Immature natural killer cell (primary cell): ENCODE measurements around the gene GH1. TPM values are rescaled to one million over a fixed set of nuclear protein-coding genes. Genes with fewer than 3 reads are reported as not detected.
A peak's percentile ranks its signal among the peaks of the same experiment; 100 is the strongest.

Experiments
- DNase-seq, 3 donors: peaks; one replicate each; pipeline ENCODE4 v3.0.0; 2022; ENCODE audit warnings: mixed read lengths in 1 of 3
- H3K27ac Mint-ChIP-seq, 6 donors: one replicate each; pipeline ENCODE4 v1.8.0; 2020; ENCODE audit warnings: mixed read lengths in 6 of 6, mild to moderate bottlenecking in 5 of 6, inconsistent platforms in 4 of 6, moderate library complexity in 3 of 6
- H3K27me3 Mint-ChIP-seq, 3 donors: one replicate each; pipeline ENCODE4 v1.8.0; 2020 to 2021; ENCODE audit warnings: low read depth in 3 of 3, mild to moderate bottlenecking in 3 of 3, mixed read lengths in 3 of 3, moderate library complexity in 3 of 3, inconsistent platforms in 1 of 3
- H3K36me3 Mint-ChIP-seq, 3 donors: one replicate each; pipeline ENCODE4 v1.8.0; 2020; ENCODE audit warnings: mixed read lengths in 3 of 3, inconsistent platforms in 2 of 3, mild to moderate bottlenecking in 2 of 3
- H3K4me1 Mint-ChIP-seq, 2 donors: one replicate each; pipeline ENCODE4 v1.8.0; 2020; ENCODE audit warnings: inconsistent platforms in 2 of 2, mild to moderate bottlenecking in 2 of 2, mixed read lengths in 2 of 2, moderate library complexity in 1 of 2
- H3K4me3 Mint-ChIP-seq, 5 donors: one replicate each; pipeline ENCODE4 v1.8.0; 2020; ENCODE audit warnings: mild to moderate bottlenecking in 5 of 5, mixed read lengths in 5 of 5, inconsistent platforms in 3 of 5, moderate library complexity in 3 of 5
- H3K9me3 Mint-ChIP-seq, 6 donors: one replicate each; pipeline ENCODE4 v1.8.0; 2020; ENCODE audit warnings: mild to moderate bottlenecking in 6 of 6, mixed read lengths in 6 of 6, inconsistent platforms in 4 of 6, moderate library complexity in 3 of 6
- polyA plus RNA-seq, 3 donors: library from polyadenylated mRNA; unstranded; fragments of 300-500 nt; fragmentation: Illumina TruSeq; gene quantifications; one replicate each; pipeline ENCODE4 v1.2.3, GENCODE V29; 2021

Gene GH1
- polyA plus RNA-seq, 3 donors from 2014 or later: not detected

- Mint-ChIP-seq H3K36me3 (no peaks in the 10 kb centered on the region), H3K27me3 (peaks cover 0 to 7% (median 6%) of the 10 kb centered on the region in 3 donors), H3K4me1 (peaks cover 24 to 38% of the 10 kb centered on the region in 2 donors), H3K27ac (peak overlapping the region in 1 of 6 donors; percentile 27), H3K9me3 (no peaks in the 10 kb centered on the region), H3K4me3 (no peak overlapping the region)
- peak in 1 of 3 donors; percentile 9 for DNase-seq
These were observed 32.6 kb upstream of the GH1 start for GRCh38 chr17:63950940-63951907.

- DNase-seq: no peak
- H3K27me3 Mint-ChIP-seq: peaks cover 0 to 7% (median 6%) of the 10 kb centered on the region in 3 donors
- H3K9me3 Mint-ChIP-seq: no peaks in the 10 kb centered on the region
- no peak overlapping the region for H3K27ac Mint-ChIP-seq
- no peak overlapping the region for H3K4me3 Mint-ChIP-seq
- peaks cover 24 to 36% of the 10 kb centered on the region in 2 donors for H3K4me1 Mint-ChIP-seq
- no peaks in the 10 kb centered on the region for H3K36me3 Mint-ChIP-seq
These were observed 31.1 kb upstream of the GH1 start for GRCh38 chr17:63949576-63950250.

- Mint-ChIP-seq H3K36me3 (no peaks in the 10 kb centered on the region), H3K27me3 (peaks cover 0 to 7% (median 6%) of the 10 kb centered on the region in 3 donors), H3K4me1 (peaks cover 13 to 25% of the 10 kb centered on the region in 2 donors), H3K27ac (no peak overlapping the region), H3K4me3 (no peak overlapping the region), H3K9me3 (no peaks in the 10 kb centered on the region)
- DNase-seq: no peak
These were observed 29.9 kb upstream of the GH1 start for GRCh38 chr17:63948521-63948920.

DNA sequence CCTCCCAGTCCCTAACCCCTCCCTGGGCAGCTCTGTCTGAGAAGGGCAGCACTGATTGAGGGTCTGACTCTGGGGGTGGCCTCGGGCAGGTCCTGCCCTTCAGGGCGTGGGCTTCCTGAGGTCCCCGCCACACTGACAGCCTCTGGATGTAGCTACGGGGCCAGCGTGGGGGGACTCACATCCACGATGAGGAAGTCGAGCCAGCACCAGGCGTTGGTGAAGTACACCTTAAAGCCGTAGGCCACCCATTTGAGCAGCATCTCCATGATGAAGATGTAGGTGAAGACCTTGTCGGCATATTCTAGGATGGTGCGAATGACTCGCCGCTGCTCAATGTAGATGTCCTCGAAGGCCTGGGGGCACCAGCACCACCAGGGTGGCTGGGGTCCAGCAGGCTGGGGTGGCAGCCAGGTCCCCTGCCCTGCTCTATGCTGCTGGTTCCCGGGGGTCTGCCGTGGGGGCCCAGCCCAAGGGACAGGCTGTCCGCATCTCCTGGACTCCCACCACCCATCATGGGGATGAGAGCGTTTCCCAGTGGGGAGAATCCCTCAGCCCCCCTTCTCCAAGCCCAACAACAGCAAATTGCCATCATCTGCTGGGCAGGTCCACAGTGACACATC, 29.2 kb upstream of the GH1 start:
- Mint-ChIP-seq H3K4me3 (no peak overlapping the region), H3K36me3 (no peaks in the 10 kb centered on the region), H3K27me3 (peaks cover 0 to 7% (median 6%) of the 10 kb centered on the region in 3 donors), H3K9me3 (no peaks in the 10 kb centered on the region), H3K27ac (no peak overlapping the region), H3K4me1 (peaks cover 13 to 25% of the 10 kb centered on the region in 2 donors)
- no peak for DNase-seq

GRCh38 chr17:63946440-63947363, 28.1 kb upstream of the GH1 start:
- no peaks in the 10 kb centered on the region for H3K9me3 Mint-ChIP-seq
- H3K4me3 Mint-ChIP-seq: peak overlapping the region; percentile 58 to 80 (median 78)
- no peaks in the 10 kb centered on the region for H3K36me3 Mint-ChIP-seq
- peak; percentile 70 to 73 (median 71) for DNase-seq
- H3K4me1 Mint-ChIP-seq: peaks cover 13 to 19% of the 10 kb centered on the region in 2 donors
- H3K27me3 Mint-ChIP-seq: peaks cover 0 to 6% (median 5%) of the 10 kb centered on the region in 3 donors
- H3K27ac Mint-ChIP-seq: peak overlapping the region in 5 of 6 donors; percentile 41 to 83 (median 57)

- peak in 2 of 3 donors; percentile 14 to 22 for DNase-seq
- Mint-ChIP-seq H3K36me3 (no peaks in the 10 kb centered on the region), H3K4me1 (peaks cover 13 to 19% of the 10 kb centered on the region in 2 donors), H3K9me3 (no peaks in the 10 kb centered on the region), H3K27ac (peak overlapping the region in 1 of 6 donors; percentile 10), H3K4me3 (peak overlapping the region in 3 of 5 donors; percentile 35 to 77 (median 61)), H3K27me3 (peaks cover 0 to 6% (median 5%) of the 10 kb centered on the region in 3 donors)
These were observed 27.3 kb upstream of the GH1 start for GRCh38 chr17:63945784-63946439.

DNA sequence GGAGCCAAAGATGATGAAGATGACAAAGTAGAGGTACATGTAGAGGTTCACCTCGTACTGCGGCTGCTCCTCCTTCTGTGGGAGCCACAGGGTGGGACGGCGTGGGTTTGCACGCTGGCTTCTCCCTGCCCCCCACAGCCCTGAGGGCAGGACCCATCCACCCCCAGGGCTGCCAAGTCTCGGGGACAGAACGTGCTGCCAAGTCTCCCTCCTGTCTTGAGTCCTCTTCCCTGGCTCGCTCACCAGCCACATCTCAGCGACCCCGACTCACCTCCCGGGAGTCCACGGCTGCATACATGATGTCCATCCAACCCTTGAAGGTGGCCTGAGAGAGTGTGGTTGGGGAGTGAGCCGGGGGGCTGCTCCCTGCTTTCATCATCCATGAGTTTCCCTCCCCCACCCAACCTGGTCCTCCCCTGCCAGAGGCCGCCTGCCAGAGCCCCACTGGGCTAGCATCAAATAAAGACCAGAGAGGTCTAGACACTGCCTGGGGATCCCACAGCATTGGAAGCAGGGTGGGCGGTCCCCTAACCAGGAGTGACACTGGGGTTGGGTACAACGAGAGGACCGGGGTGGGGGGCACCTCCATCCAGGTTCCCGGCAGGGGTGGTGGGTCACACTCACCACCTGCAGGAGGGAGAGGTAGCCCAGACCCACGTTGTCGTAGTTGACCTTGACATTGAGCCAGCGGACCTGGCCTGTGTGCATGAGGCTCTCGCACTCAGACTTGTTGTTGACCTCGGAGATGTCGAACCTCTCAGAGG, 26.3 kb upstream of the GH1 start:
- peaks cover 13 to 19% of the 10 kb centered on the region in 2 donors for H3K4me1 Mint-ChIP-seq
- H3K27ac Mint-ChIP-seq: peak overlapping the region in 2 of 6 donors; percentile 45 to 54
- peak overlapping the region in 3 of 5 donors; percentile 30 to 66 (median 32) for H3K4me3 Mint-ChIP-seq
- no peak for DNase-seq
- H3K9me3 Mint-ChIP-seq: no peaks in the 10 kb centered on the region
- H3K27me3 Mint-ChIP-seq: peaks cover 0 to 6% (median 5%) of the 10 kb centered on the region in 3 donors
- no peaks in the 10 kb centered on the region for H3K36me3 Mint-ChIP-seq

DNA sequence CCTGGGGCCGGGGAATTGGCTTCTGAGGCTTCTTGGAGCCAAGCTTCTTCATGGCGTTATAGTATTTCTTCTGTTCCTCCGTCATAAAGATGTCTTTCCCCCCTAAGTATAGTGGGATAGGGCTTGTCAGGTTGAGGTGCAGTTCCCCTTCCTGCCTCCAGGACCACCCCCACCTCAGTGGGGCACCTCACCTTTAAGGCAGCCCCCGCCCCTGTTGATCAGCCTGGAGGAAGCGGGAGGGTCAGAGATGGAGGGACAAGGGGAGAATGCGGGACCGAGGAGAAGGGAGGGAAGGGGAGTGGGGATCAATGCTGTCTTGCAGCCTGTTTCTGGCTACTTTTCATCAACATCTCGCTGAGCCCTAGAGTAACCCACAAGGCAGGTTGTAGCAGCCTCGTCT, 25.1 kb upstream of the GH1 start:
- Mint-ChIP-seq H3K4me3 (no peak overlapping the region), H3K27me3 (peaks cover 0 to 6% (median 5%) of the 10 kb centered on the region in 3 donors), H3K27ac (peak overlapping the region in 1 of 6 donors; percentile 58), H3K4me1 (peaks cover 13 to 25% of the 10 kb centered on the region in 2 donors), H3K36me3 (no peaks in the 10 kb centered on the region), H3K9me3 (no peaks in the 10 kb centered on the region)
- DNase-seq: no peak

DNA sequence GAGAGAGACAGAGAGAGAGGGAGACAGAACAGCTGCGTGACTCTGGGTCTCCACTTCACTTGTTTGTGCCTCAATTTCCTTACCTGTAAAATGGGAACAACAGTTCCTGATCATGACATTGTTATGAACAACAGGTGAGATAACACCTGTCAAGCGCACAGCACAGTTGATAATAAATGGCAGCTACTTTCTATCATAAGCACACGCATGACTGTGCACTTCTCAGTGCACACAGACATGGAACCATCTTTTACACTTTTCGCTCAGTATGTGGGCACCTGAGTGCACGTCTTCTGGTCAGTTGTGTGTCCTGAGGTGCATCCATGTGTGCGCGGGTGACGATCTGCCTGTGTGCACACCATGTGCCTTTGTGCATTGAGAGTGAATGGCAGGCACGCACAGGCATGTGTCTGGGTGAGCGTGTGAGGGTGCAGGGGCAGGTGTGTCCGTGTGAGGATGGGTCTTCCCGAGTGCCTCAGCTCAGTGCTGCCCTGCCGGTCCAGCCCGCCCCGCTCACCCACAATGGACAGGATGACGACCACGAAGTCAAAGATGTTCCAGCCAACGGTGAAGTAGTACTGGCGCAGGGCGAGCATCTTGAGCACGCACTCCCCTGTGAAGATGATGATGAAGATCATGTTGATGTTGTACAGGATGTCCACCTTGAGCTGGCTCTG, 23.8 kb upstream of the GH1 start:
- Mint-ChIP-seq H3K27me3 (peaks cover 0 to 6% (median 4%) of the 10 kb centered on the region in 3 donors), H3K27ac (no peak overlapping the region), H3K36me3 (no peaks in the 10 kb centered on the region), H3K4me1 (peaks cover 13 to 25% of the 10 kb centered on the region in 2 donors), H3K9me3 (no peaks in the 10 kb centered on the region), H3K4me3 (no peak overlapping the region)
- DNase-seq: no peak

DNA sequence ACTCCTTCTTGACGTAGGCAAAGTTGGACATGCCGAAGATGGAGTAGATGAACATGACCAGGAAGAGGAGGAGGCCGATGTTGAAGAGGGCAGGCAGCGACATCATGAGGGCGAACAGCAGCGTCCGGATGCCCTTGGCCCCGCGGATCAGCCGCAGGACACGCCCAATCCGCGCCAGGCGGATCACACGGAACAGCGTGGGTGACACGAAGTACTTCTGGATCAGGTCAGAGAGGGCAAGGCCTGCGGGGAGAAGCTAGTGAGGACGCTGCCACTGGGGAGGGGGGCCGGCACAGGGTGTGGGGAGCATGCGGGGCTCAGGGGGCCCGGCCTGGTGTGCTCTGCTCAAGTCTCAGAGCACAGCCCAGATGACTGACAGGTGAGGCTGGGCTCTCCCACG, 23.1 kb upstream of the GH1 start:
- H3K4me1 Mint-ChIP-seq: peaks cover 11 to 23% of the 10 kb centered on the region in 2 donors
- no peak overlapping the region for H3K4me3 Mint-ChIP-seq
- H3K27me3 Mint-ChIP-seq: peaks cover 0 to 5% (median 4%) of the 10 kb centered on the region in 3 donors
- no peaks in the 10 kb centered on the region for H3K9me3 Mint-ChIP-seq
- no peak overlapping the region for H3K27ac Mint-ChIP-seq
- DNase-seq: no peak
- no peaks in the 10 kb centered on the region for H3K36me3 Mint-ChIP-seq

DNA sequence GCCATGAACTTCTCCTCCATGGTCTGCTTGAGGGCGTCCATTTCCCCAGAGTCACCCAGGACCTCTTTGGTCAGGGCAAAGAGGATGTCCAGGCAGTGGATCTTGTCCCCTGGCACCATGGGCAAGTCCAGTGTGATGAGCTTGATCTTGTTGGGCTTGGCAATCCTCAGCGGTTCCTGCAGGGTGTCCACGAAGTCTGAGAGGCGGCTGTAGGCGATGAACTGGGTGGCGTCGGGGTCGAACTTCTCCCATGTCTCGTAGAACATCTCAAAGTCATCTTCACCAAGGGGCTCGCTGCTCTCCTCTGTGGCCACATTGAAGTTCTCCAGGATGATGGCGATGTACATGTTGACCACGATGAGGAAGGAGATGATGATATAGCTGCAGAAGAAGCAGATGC, 22.5 kb upstream of the GH1 start:
- H3K27ac Mint-ChIP-seq: no peak overlapping the region
- H3K36me3 Mint-ChIP-seq: peaks cover 0 to 1% (median 0%) of the 10 kb centered on the region in 3 donors
- no peaks in the 10 kb centered on the region for H3K9me3 Mint-ChIP-seq
- H3K4me1 Mint-ChIP-seq: peaks cover 7 to 17% of the 10 kb centered on the region in 2 donors
- no peak overlapping the region for H3K4me3 Mint-ChIP-seq
- DNase-seq: no peak
- H3K27me3 Mint-ChIP-seq: peaks cover 0 to 4% (median 1%) of the 10 kb centered on the region in 3 donors
